Frontal cortex (tissue), 4 donors: ENCODE measurements around the gene DLG1. TPM values are rescaled to one million over a fixed set of nuclear protein-coding genes. Genes with fewer than 3 reads are reported as not detected.
A peak's percentile ranks its signal among the peaks of the same experiment; 100 is the strongest.

Experiments
- DNase-seq, 2 donors: peaks; one replicate each; pipeline ENCODE4 v3.0.0; 2012; ENCODE audit warnings: low spot score in 2 of 2
- FAIRE-seq: peaks from 2 replicates; lab custom pipeline; 2012; peaks lifted over from hg19 to GRCh38; lab: Jason Lieb, UNC
- total RNA-seq: library from RNA; depleted of rRNA; stranded (reverse); fragments of >200 nt; gene quantifications from one replicate; pipeline ENCODE4 v1.2.3, GENCODE V29; 2014
- donor health status: control.
- donor health status: control.
- donor health status: control.

The DLG1 gene
- total RNA-seq, 1 donor from 2014 or later = 112 TPM

DNA sequence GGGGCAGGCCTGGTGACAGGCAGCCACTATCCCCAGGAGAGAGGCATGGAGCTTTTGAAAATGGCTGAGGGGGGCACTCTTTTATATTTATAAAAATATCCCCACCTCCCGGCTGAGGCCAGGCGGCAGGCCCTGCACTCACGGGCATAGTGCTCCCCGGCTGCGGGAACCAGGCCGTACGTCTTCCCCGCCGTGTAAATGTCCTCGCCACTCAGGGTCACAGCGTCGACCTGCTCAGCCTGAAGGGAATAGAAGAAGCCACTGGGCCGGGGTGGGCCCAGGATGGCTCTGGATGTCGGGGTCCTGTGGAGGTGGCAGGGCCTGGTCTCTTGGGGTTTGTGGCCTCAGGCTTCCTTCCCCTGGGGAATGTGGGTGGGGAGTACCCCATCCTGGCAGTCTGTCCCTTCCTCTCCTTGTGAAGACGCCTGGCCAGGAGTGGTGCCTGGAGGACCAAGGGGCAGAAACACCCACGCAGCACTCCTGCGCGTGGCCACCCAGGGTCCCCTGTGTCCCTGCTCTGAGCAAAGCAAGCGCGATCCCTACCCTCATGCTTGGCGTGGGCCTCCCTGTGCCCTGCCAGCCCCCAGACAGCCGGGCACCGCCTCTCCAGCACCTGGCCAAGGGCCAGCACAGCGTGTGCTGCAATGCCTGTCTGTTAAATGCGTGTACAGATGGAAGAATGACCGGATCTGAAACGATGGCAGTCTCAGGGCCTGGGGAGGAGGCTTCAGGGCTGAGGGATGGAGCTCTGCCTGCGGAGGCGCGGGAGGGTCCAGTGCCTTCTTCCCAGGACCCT, 287.7 kb downstream of the DLG1 start:
- no peak for DNase-seq
- no peak for FAIRE-seq

DNA sequence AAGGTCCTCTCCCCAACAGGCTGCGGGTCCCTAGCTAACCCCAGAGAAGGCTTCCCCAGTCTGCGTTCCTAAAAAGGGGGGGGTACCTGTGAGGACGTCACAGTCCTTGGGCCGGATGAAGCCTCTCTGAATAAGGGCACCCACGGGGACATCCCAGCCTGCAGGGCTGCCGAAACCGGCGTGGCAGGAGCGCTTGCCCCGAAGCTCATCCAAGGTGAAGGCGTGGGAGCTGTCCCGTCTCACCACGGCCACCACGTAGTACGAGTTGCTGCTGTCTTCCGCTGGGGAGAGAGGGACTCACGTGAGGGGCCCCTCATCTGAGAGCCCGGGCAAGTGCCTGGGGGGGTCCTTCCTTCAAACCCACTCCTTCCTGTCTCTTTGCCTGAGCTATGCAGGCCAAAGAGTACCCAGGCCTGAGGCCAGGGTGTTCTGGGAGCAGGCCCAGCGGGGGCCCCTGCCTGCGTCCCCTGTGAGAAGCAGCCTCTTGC, 288.8 kb downstream of the DLG1 start:
- DNase-seq = no peak
- no peak for FAIRE-seq

DNA sequence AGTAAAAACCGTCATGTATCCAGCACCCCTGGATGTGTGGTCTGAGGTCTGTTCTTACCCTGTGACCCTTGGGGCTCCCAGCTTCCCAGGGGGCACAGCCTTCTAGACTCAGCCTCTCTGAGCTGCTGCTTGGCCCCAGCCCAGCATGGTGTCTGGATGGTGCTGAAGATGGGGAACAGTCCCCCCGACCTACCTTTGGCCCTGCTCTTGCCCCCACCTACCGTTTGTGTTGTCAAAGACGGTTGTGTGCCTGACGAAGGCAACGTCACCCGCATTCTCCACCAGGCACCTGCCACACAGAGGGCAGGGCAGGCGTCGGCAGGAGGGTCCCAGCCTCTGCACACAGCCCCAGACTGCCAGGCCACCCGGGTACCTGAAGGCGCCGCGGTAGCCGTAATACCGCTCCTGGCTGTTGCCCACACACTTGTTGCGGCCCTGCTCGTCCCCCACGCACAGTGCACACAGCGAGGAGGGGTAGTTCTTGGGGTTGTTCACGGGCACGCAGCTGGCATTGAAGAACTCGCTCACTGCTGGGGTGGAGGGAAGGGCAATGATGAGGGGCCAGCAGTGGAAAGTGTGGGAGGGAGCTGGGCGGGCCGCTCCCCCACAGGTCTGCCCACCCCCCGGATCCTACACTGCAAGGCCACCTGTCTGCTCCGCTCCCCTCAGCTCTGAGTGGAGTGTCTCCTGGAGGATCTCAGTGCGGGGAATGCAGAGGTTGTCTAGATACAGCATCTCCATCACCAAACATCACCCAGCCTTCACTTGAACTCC, 289.8 kb downstream of the DLG1 start:
- DNase-seq (no peak), FAIRE-seq (no peak)

DNA sequence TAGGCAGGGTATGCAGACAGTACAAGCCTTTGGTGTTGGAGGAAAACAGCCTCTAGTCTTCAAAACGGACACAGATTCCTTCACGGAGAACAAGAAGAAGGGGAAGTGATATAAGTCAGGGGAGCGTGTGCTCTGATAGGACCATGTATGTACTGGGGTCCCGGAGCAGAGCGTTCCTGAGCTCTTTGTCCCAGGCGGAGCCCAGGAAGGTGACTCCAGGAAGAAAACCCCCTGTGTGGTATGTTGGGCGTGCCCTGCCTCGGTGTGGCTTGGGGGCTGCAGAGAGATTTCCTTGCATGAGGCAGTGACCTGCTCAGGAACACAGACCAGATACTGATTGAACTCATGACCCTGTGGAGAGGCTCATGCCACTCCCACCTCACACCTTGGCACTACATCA, 290.5 kb downstream of the DLG1 start:
- no peak for FAIRE-seq

DNA sequence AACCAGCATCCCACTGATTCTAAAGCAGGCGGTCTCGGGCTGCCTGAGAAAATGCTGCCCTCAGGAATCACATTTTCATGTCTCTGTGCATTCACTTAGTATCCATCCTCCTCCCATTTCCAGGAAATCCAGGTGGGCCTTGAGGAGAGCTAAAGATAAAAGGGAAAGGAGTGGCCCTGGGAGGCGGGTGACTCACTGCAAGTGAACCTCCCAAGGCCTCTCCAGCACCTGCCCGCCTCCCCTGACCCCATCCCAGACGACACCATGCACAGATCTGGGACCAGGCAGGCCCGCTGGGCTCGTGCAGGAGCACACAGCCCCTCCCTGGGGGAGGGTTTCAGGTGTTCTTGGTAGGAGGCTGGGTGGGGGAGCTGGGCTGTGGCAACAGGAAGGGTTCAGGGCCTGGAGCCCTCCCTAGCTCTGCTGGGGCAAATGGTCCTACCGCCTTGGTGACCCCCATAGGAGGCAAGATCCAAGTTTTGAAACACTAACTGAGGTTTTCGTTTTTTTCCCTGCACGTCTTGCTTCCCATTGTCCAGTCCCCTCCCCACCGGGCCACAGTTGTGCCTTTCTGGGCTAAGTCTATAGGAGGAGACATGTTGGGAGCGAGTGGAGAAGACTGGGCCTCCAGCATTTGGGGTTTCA, 291.0 kb downstream of the DLG1 start:
- FAIRE-seq (no peak), DNase-seq (no peak)

More for the DNA sequence above, 290.5 kb downstream of the DLG1 start:
- no peak for DNase-seq

DNA sequence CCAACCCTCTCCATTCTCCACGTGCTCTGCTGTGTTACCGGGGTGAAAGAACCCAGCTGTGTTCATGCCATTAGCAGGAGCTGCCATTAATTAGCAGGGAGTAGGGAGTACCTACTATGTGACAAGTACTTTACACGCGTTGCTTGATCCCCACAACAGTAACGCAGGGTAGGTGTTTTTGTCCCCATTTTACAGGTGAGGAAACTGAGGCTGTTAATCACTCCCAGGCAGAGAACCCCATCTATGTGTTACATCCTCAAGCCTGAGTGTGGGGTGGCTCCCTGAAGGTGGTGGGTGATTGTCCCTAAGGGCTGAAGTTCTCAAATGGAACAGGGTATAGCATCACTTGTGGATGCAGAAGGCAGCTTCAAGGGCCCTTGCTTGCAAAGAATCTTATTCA, 291.6 kb downstream of the DLG1 start:
- FAIRE-seq = no peak

DNA sequence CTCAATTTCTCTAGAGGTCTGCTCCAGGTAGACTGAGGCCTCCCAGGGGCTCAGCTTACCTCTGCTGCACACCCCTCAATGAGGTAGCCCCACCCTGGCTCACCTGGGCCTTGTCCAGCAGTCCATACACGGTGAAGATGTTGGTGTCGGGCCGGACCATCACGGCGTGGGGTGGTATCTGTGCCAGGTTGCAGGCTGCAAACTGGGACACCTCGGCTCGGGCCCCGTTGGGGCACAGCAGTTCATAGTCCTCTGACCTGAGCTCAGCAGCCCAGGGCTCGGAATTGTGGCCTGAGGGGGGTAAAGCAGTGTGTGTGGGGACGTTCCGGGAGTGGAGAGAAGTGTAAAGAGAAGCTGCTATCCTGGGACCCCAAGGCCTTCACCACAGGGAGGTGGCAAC, 292.0 kb downstream of the DLG1 start:
- DNase-seq (no peak), FAIRE-seq (no peak)

More for the DNA sequence above, 291.6 kb downstream of the DLG1 start:
- DNase-seq = no peak

DNA sequence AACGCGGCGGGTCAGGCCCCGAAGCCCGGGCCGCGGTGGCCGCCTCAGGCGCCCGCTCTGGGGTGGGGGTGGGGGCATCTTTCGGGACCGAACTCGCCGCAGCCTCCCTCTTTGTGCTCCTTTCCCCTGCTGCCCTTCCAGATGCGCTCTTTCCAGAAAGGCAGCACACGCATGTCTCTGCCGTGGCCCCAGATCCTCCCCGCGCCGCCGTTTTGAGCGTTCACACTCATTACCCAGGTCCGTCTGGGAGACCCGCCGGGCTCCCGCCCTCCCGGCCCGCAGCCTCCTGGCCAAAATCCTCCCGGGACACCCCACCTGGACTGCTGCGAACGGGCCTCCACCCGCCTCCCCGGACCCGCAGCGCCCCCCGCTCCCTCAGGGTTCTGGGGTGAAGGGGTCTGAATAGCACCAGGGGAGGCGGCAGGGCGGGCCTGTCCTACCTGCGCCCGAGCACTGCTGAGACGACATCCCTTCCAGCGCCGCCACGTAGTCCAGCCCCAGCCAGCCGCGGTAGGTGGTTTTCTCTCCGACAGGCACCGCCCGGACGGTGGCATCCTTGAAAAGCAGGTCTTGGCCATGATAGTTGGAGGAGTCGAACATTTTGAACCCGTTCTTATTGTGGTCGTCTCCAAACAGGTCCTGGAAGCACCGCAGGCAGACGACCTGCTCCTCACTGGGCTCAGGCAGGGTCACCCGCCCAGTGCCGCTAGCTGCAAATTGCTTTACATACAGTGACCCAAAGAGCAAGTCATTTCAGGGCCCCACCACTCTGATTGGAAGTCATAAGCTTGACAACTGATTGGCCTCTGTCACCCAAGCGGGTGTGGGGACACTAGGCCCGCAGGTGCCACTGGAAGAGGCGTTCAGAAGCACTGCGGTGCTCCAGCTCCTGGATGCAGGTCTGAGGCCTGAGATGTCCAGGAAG, 294.7 kb downstream of the DLG1 start:
- DNase-seq = no peak
- FAIRE-seq = no peak

DNA sequence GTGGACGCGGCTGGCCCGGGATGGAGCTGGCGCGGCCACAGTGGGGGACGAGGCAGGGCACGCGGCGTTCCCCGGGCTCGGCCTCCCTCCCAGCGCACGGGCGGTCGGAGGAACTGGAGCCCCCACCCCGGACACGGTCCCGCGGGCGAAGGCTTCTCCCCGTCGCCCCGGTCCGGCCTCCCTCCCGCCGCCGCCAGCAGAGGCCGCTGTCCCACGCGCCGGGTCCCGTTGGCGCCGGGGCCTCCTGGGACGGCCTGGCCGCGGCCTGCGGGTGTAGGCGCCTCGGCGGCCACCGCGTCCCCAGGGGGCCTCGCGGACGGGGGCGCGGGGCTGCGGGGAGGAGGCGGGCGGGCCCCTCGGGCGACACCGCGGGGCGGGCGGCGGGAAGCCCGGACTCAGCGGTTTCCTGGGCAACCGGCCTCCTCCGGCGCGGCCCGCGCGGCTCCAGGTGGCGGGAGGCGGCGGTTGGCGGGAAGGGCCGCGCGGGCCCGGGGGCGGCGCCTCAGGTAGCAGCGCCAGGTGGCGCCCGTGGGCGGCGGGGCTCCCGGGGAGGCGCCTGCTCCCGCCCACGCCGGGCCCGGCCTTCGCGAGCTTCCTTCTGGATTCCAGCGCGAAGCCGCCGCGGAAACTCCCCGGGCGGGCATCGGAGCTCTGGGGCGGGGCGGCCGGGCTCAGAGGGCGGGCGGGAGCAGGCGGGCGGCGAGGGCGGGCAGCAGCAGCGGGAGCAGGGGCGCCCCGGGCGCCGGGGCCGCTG, 295.5 kb downstream of the DLG1 start:
- FAIRE-seq = no peak
- DNase-seq = peak; percentile 95

DNA sequence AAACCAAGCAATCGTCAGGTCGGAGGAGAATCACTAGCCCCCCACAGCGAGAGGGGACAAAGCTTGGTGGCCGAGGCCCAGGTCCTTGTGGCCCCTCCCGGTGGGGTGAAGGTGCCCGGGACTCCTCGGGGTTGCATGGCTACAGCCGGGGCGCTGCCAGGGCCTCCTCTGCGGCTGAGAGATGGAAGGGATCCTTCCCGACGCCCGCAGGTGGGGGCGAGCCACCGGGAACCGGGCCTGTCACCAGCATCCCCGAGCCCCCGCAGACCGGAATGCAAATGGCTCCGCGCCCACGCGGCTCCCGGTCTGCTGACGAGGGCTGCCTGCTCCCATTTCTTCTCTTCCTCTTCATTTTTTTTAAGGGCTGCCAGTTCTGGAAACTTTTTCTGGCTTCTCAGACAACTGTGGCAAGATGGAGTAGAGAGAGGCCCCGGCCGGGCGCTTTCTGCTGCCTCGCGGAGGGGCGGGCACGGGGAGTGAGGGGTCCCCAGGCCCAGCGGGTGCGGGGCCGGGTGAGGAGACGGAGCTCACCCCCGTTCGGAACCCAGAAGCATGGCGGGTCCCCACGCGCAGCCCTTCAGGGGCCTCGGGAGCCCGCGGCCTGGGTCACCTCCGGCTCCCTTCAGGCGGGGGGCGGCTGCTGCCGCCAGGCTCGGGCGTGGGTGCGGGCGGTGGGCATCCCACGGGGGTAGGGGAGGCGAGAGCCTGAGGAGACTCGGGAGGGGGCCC, 296.3 kb downstream of the DLG1 start:
- FAIRE-seq = no peak

DNA sequence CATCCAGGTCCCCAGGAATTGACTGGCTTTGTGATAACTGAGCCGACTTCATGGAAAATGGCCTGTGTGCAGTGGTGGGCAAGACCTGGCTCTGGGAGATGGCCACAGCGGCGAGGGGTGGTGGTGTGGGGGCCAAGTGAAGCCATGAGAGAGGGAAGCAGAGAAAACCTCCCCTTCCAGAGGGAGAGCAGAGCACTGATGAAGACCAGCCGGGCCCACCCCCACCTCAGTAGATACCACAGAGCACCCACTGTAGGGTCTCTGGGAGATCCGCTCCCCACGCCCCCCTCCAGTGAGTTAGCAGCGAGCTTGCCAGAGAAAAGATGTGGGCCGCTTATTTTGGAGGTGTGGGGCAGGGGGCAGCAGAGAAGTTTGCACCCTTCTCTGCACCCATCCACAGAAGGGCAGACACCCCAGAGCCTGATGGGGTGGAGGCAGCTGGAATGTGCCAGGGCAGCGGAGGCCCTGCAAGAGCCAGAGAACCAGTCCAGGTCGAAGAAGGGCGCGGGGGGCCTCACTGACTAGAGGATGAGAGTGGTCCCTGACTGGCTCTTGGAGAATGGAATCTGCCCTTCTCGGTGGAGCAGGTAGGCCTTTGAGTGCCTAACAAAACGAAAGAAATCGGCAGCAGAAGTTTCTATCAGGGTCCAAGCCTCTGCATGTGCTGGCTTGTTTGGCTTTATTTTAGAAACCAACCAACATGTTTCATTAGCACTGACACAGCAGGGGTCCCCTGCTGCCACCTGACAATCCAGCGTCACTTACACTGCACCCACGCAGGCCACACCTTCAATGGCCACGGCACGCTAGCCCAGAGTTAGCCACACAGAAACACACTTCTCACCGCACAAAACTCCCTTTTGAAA, 297.1 kb downstream of the DLG1 start:
- DNase-seq (no peak), FAIRE-seq (no peak)

More for the DNA sequence above, 296.3 kb downstream of the DLG1 start:
- peak; percentile 53 to 69 for DNase-seq

DNA sequence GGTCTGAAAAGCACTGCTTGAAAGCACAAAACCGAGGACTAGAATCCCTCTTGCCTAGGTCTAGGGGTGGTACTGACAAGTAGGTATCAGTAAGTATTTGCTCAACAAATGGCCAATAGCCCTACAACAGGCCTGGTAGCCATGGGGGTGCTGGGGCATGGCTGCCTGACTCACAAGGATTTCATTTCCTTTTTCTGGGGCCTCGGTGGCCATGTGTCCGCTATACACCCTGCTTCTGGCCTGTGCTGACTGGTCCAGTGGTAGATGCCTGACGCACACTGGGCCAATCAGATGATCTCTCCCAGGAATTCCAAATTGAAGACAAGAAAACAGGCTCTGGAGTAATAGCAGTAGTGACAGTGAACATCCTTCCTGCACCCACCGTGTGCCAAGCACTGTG, 298.2 kb downstream of the DLG1 start:
- DNase-seq = no peak
- FAIRE-seq = no peak

DNA sequence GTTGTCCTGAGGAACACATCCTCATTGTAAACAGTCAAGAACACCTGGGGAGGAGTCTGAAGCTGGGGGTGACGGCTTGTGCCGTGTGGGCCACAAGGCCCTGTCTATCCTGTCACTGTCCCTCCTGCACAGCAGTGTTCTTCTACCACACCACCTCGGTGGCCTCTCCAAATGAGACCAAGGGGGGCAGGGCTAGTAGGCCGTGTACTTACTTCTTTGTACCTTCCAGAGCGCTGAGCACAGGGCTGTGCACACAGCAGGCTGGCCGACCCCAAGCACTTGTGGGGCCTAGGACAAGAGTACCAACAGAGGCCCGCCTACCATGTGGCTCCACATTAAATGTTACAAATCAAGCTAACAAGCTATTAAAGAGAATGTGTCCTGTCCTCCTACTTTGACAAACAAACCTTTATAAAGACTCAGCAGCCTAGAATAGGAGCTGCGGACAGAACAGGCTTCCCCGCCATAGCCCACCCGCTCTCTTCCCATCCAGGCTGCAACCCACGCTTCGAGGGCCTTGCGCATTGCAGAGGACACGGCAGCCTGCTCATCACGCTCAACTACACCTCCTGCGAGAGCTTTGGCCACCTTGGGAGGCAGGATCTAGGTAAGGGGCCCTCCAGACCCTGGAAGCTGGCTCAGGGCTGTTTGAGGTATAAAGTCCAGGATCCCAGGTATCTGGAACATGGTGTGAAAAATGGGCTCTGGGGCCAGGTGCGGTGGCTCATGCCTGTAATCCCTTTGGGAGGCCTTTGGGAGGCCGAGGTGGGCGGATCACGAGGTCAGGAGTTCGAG, 299.2 kb downstream of the DLG1 start:
- DNase-seq (no peak), FAIRE-seq (no peak)

DNA sequence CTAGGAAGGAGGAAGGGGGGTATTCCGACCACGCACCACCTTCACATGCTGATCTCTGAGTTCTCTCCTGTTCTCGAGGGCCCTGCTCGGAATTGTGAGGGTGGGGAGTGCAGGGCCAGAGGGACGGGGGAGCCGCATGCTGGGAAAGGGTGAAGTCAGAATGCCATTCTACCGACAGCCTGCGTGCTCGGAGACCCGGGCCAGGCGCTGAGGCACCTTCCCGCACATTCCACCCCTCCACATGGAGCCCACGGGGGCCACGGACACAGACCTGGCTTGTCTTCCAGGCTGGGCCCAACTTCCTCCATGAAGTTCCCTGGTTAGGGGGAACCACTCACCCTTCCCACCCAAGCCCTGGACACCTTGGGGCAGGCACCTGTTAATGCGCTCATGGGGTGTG, 301.1 kb downstream of the DLG1 start:
- no peak for DNase-seq
- no peak for FAIRE-seq

DNA sequence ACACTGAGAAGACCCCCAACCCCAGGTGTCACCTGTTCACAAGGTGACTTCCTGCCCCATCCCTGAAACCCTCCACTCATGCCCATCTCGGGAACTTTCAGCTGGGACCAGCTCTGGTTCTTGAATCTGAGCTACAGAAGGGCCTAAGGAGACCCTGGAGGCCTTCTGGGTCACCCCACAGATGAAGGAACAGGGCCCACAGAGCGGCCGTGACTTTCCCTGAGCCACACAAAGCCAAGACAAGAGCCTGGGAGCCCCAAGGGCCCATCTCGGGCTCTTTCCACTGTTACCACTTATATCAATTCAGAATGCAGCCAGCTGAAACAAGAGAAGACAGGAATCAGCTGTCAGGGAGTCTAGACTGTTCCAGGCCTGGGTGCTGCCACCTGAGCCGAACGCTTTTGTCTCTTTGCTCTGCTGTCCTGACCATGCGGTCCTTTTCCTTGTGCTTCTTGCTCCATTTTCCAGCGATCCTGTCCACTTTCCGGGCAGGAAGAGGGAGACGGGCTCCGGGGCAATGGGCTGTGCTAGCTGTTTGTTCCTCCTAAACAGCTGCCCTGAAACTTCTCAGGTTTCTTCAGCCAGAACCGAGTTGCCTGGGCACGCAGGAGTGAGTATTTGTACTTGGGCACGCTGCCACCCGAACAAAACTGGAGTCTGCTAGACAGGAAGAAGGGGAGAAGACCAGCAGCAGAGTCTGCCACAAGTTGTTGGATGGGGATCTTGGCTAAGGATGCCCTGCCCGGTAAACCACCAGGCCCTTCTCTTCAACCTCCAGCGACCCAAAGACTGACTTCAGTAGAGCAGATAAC, 301.8 kb downstream of the DLG1 start:
- FAIRE-seq (no peak), DNase-seq (no peak)
